ENCODE results near the gene POU3F1.

DNA sequence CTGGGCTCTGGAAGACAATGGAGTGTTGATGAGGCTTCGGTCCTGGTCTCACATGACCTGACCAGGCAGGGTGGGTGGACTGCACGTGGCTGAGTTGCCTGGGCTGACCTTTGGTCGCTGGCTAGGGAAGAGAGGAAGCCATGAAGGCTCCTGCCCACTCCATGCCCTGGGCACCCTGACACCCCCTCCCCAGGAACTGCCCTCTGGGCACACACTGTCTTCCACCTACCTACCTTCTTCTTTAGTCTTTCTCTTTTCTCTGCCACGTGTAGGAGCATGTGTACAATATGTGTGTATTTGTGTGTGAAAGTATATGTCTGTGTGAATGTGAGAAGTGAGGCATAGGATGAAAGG is 15.1 kb downstream of the POU3F1 start:
- TF ChIP-seq, protein P1, sequence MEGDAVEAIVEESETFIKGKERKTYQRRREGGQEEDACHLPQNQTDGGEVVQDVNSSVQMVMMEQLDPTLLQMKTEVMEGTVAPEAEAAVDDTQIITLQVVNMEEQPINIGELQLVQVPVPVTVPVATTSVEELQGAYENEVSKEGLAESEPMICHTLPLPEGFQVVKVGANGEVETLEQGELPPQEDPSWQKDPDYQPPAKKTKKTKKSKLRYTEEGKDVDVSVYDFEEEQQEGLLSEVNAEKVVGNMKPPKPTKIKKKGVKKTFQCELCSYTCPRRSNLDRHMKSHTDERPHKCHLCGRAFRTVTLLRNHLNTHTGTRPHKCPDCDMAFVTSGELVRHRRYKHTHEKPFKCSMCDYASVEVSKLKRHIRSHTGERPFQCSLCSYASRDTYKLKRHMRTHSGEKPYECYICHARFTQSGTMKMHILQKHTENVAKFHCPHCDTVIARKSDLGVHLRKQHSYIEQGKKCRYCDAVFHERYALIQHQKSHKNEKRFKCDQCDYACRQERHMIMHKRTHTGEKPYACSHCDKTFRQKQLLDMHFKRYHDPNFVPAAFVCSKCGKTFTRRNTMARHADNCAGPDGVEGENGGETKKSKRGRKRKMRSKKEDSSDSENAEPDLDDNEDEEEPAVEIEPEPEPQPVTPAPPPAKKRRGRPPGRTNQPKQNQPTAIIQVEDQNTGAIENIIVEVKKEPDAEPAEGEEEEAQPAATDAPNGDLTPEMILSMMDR (IDR thresholded peaks at IDR 0.05): no peak
- no peak for TF ChIP-seq POLR2A (IDR thresholded peaks at IDR 0.05)

All from suprapubic skin (tissue), 3 donors.